ENCODE data around the gene ROR1. TPM values are rescaled to one million over a fixed set of nuclear protein-coding genes. Genes with fewer than 3 reads are reported as not detected.

Gene ROR1
- polyA plus RNA-seq, 1 of the 3 experiments (the other 2 are of a cell fraction): 4.0 TPM

- TF ChIP-seq, protein P1, sequence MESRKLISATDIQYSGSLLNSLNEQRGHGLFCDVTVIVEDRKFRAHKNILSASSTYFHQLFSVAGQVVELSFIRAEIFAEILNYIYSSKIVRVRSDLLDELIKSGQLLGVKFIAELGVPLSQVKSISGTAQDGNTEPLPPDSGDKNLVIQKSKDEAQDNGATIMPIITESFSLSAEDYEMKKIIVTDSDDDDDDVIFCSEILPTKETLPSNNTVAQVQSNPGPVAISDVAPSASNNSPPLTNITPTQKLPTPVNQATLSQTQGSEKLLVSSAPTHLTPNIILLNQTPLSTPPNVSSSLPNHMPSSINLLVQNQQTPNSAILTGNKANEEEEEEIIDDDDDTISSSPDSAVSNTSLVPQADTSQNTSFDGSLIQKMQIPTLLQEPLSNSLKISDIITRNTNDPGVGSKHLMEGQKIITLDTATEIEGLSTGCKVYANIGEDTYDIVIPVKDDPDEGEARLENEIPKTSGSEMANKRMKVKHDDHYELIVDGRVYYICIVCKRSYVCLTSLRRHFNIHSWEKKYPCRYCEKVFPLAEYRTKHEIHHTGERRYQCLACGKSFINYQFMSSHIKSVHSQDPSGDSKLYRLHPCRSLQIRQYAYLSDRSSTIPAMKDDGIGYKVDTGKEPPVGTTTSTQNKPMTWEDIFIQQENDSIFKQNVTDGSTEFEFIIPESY (IDR thresholded peaks at IDR 0.05; ENCODE audit: borderline replicate concordance, low read depth): no peak
- TF ChIP-seq RAD21 (IDR thresholded peaks at IDR 0.05; ENCODE audit: low read length) (no peak), SMC3 (IDR thresholded peaks at IDR 0.05; ENCODE audit: low read depth, low read length) (no peak)
- TF ChIP-seq, protein P2, sequence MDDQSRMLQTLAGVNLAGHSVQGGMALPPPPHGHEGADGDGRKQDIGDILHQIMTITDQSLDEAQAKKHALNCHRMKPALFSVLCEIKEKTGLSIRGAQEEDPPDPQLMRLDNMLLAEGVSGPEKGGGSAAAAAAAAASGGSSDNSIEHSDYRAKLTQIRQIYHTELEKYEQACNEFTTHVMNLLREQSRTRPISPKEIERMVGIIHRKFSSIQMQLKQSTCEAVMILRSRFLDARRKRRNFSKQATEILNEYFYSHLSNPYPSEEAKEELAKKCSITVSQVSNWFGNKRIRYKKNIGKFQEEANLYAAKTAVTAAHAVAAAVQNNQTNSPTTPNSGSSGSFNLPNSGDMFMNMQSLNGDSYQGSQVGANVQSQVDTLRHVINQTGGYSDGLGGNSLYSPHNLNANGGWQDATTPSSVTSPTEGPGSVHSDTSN (IDR thresholded peaks at IDR 0.05): no peak
Observed at GRCh38 chr1:63855942-63856341, 82.1 kb downstream of the ROR1 start (continued).

- no peaks in the 10 kb centered on the region for H3K9me3 ChIP-seq
- 84% methylated on average over 4 of the region's 4 CpGs for WGBS (ENCODE audit: low lambda C conversion rate)
- H3K27me3 ChIP-seq (ENCODE audit: insufficient read depth): no peaks in the 10 kb centered on the region
- no peaks in the 10 kb centered on the region for H4K20me1 ChIP-seq (ENCODE audit: insufficient read depth)
- ChIA-PET CTCF (interaction anchor here (1.0 to 1.3 kb wide), 3 partner anchors 8 to 165 kb away, joined by 3 read pairs; no protein-coding TSS in a partner anchor), POLR2A (no interaction called here)
- H3K4me1 ChIP-seq (ENCODE audit: control insufficient read depth in 1 of 2, insufficient read depth in 2 of 2, low read depth in 1 of 2, low read length in 1 of 2): peaks cover 0 to 11% of the 10 kb centered on the region in 2 experiments; a peak in 2 of 4 replicates
- no peak overlapping the region for H2AFZ ChIP-seq (ENCODE audit: low read depth)
- DNase-seq: no peak
- no peak overlapping the region for H3K27ac ChIP-seq (ENCODE audit: low read depth in 2 of 2, low read length in 1 of 2)
- no peak overlapping the region for H3K4me2 ChIP-seq
- TF ChIP-seq, protein P2 (IDR thresholded peaks at IDR 0.05): no peak
- no peaks in the 10 kb centered on the region for H3F3A ChIP-seq (replicated peaks; ENCODE audit: insufficient read depth)
- peaks cover 0 to 4% of the 10 kb centered on the region in 2 experiments for H3K36me3 ChIP-seq (replicated peaks in 1 of 2; ENCODE audit: control insufficient read depth in 1 of 2, insufficient read depth in 2 of 2, low read length in 1 of 2)
- H3K9me2 ChIP-seq: no peaks in the 10 kb centered on the region
- no peaks in the 10 kb centered on the region for H3K79me2 ChIP-seq (ENCODE audit: insufficient read depth)
- no peak overlapping the region for H3K4me3 ChIP-seq (ENCODE audit: low read depth in 2 of 2, low read length in 1 of 2)
- H3K9ac ChIP-seq: no peak overlapping the region
Observed at GRCh38 chr1:63856924-63857323, 83.1 kb downstream of the ROR1 start.

GRCh38 chr1:63857478-63857877 is 83.7 kb downstream of the ROR1 start:
- WGBS (ENCODE audit: low lambda C conversion rate): 79% methylated on average over 2 of the region's 2 CpGs
- H3K9ac ChIP-seq: no peak overlapping the region
- no peak overlapping the region for H3K4me2 ChIP-seq
- no peaks in the 10 kb centered on the region for H3K9me2 ChIP-seq
- H3K9me3 ChIP-seq: no peaks in the 10 kb centered on the region
- ChIA-PET CTCF (interaction anchor here (1.0 to 1.3 kb wide), 3 partner anchors 9 to 165 kb away, joined by 3 read pairs; no protein-coding TSS in a partner anchor), POLR2A (no interaction called here)
- no peak overlapping the region for H3K27ac ChIP-seq (ENCODE audit: low read depth in 2 of 2, low read length in 1 of 2)
- peaks cover 0 to 11% of the 10 kb centered on the region in 2 experiments; a peak in 2 of 4 replicates for H3K4me1 ChIP-seq (ENCODE audit: control insufficient read depth in 1 of 2, insufficient read depth in 2 of 2, low read depth in 1 of 2, low read length in 1 of 2)
- H3K27me3 ChIP-seq (ENCODE audit: insufficient read depth): no peaks in the 10 kb centered on the region
- H3K79me2 ChIP-seq (ENCODE audit: insufficient read depth): no peaks in the 10 kb centered on the region
- TF ChIP-seq RAD21 (IDR thresholded peaks at IDR 0.05; ENCODE audit: low read length) (no peak), MEF2A (IDR thresholded peaks at IDR 0.05; ENCODE audit: borderline replicate concordance, low read depth) (no peak), TAF1 (IDR thresholded peaks at IDR 0.05; ENCODE audit: borderline replicate concordance, low read depth, low read length) (no peak), ELF1 (IDR thresholded peaks at IDR 0.05) (no peak), POLR2AphosphoS5 (IDR thresholded peaks at IDR 0.05; ENCODE audit: low read depth, low read length) (no peak), GABPA (IDR thresholded peaks at IDR 0.05; ENCODE audit: low read depth) (no peak), IRF3 (IDR thresholded peaks at IDR 0.05; ENCODE audit: low read depth, low read length) (no peak), USF1 (IDR thresholded peaks at IDR 0.05; ENCODE audit: borderline replicate concordance, low read depth) (no peak)
- TF ChIP-seq, protein P1 (IDR thresholded peaks at IDR 0.05; ENCODE audit: borderline replicate concordance, low read depth): no peak
- H3K36me3 ChIP-seq (replicated peaks in 1 of 2; ENCODE audit: control insufficient read depth in 1 of 2, insufficient read depth in 2 of 2, low read length in 1 of 2): peaks cover 0 to 4% of the 10 kb centered on the region in 2 experiments
- H3K4me3 ChIP-seq (ENCODE audit: low read depth in 2 of 2, low read length in 1 of 2): no peak overlapping the region
- no peaks in the 10 kb centered on the region for H3F3A ChIP-seq (replicated peaks; ENCODE audit: insufficient read depth)
- H2AFZ ChIP-seq (ENCODE audit: low read depth): no peak overlapping the region
- DNase-seq: no peak
- H4K20me1 ChIP-seq (ENCODE audit: insufficient read depth): no peaks in the 10 kb centered on the region
